Measurements from ENCODE around the gene ACAD10. TPM values are rescaled to one million over a fixed set of nuclear protein-coding genes. Genes with fewer than 3 reads are reported as not detected.

Gene ACAD10
- total and polyA plus RNA-seq, 2 of the 13 experiments (the other 11 are each of a cell fraction or from before 2014, with no cell fraction given) = 15.2 to 16.3 TPM

GRCh38 chr12:111756196-111756595 is 70.3 kb downstream of the ACAD10 start:
- in situ Hi-C loops (cut with HindIII; ENCODE audit: extremely low pct_ligation_motif_present, low pct_unique_long_range_greater_than_20kb) = loop anchor here (5.0 to 10.0 kb wide), 2 partner anchors 36 to 59 kb away; no protein-coding TSS in a partner anchor
- Histone ChIP-seq H3K9ac (ENCODE audit: insufficient read depth, low read depth, low read length) (no peak overlapping the region), H3K4me2 (ENCODE audit: low read depth, low read length) (no peak overlapping the region), H2AFZ (ENCODE audit: low read length) (no peak overlapping the region), H3K27ac (ENCODE audit: extremely low read length, insufficient read depth, low read length) (no peak overlapping the region), H3K79me2 (ENCODE audit: insufficient read depth, low read length) (no peaks in the 10 kb centered on the region), H3K4me3 (replicated peaks in 1 of 3; ENCODE audit: insufficient read depth in 1 of 3, low read depth in 2 of 3, low read length in 3 of 3) (no peak overlapping the region), H3K27me3 (ENCODE audit: control insufficient read depth in 1 of 2, insufficient read depth in 2 of 2, low read length in 2 of 2) (no peaks in the 10 kb centered on the region), H3K36me3 (replicated peaks in 1 of 2; ENCODE audit: control insufficient read depth in 1 of 2, insufficient read depth in 2 of 2, low read length in 2 of 2) (no peaks in the 10 kb centered on the region), H3K9me3 (ENCODE audit: low read length) (no peaks in the 10 kb centered on the region), H3K4me1 (ENCODE audit: insufficient read depth, low read length) (peaks cover 9% of the 10 kb centered on the region), H4K20me1 (ENCODE audit: insufficient read depth, low read length) (no peaks in the 10 kb centered on the region)
- intact Hi-C loops (cut with micrococcal nuclease; ENCODE audit: unreplicated experiment) = no loop called here
- POLR2A ChIA-PET = no interaction called here
- DNase-seq (ENCODE audit: low spot score) (no peak), ATAC-seq (no peak), FAIRE-seq (no peak)
- CTCF ChIA-PET (ENCODE audit: low intra/inter-chr PET ratio, low total read pairs) = interaction anchor here (4.2 kb wide), 1 partner anchor 32 kb away, joined by 43 read pairs; no protein-coding TSS in a partner anchor
- TF ChIP-seq HDAC2 (CRISPR knock-in tag; IDR thresholded peaks at IDR 0.05) = no peak
- no peak for TF ChIP-seq NR2C2 (CRISPR knock-in tag; IDR thresholded peaks at IDR 0.05; ENCODE audit: borderline replicate concordance)
- TF ChIP-seq ZBTB7B (CRISPR knock-in tag; IDR thresholded peaks at IDR 0.05) = no peak
- peak; percentile 1 for TF ChIP-seq AGO2 (optimal IDR thresholded peaks at IDR 0.05; ENCODE audit: low read depth, low read length)
- WGBS (ENCODE audit: low lambda C conversion rate) = 100% methylated on average over 2 of the region's 15 CpGs
- no TSS peak for BruUV-seq (replicated peaks)

GRCh38 chr12:111756681-111757080 is 70.8 kb downstream of the ACAD10 start:
- DNase-seq (ENCODE audit: low spot score) = no peak
- in situ Hi-C loops (cut with HindIII; ENCODE audit: extremely low pct_ligation_motif_present, low pct_unique_long_range_greater_than_20kb) = loop anchor here (5.0 to 10.0 kb wide), 2 partner anchors 36 to 58 kb away; no protein-coding TSS in a partner anchor
- Histone ChIP-seq H3K4me1 (ENCODE audit: insufficient read depth, low read length) (peaks cover 9% of the 10 kb centered on the region), H4K20me1 (ENCODE audit: insufficient read depth, low read length) (no peaks in the 10 kb centered on the region), H3K27ac (ENCODE audit: extremely low read length, insufficient read depth, low read length) (no peak overlapping the region), H3K9ac (ENCODE audit: insufficient read depth, low read depth, low read length) (no peak overlapping the region), H3K4me2 (ENCODE audit: low read depth, low read length) (no peak overlapping the region), H3K4me3 (replicated peaks in 1 of 3; ENCODE audit: insufficient read depth in 1 of 3, low read depth in 2 of 3, low read length in 3 of 3) (no peak overlapping the region), H3K27me3 (ENCODE audit: control insufficient read depth in 1 of 2, insufficient read depth in 2 of 2, low read length in 2 of 2) (no peaks in the 10 kb centered on the region), H3K36me3 (replicated peaks in 1 of 2; ENCODE audit: control insufficient read depth in 1 of 2, insufficient read depth in 2 of 2, low read length in 2 of 2) (no peaks in the 10 kb centered on the region), H3K79me2 (ENCODE audit: insufficient read depth, low read length) (no peaks in the 10 kb centered on the region), H2AFZ (ENCODE audit: low read length) (no peak overlapping the region), H3K9me3 (ENCODE audit: low read length) (no peaks in the 10 kb centered on the region)
- ChIA-PET POLR2A (no interaction called here), CTCF (ENCODE audit: low intra/inter-chr PET ratio, low total read pairs) (interaction anchor here (4.2 kb wide), 1 partner anchor 31 kb away, joined by 43 read pairs; no protein-coding TSS in a partner anchor)
- BruUV-seq (replicated peaks) = no TSS peak
- intact Hi-C loops (cut with micrococcal nuclease; ENCODE audit: unreplicated experiment) = no loop called here
- WGBS (ENCODE audit: low lambda C conversion rate) = 89% methylated on average over 6 of the region's 7 CpGs
- FAIRE-seq = no peak
- ATAC-seq = no peak
- TF ChIP-seq ZNF709 (CRISPR knock-in tag; IDR thresholded peaks at IDR 0.05) (no peak), ZNF839 (CRISPR knock-in tag; IDR thresholded peaks at IDR 0.05; ENCODE audit: borderline replicate concordance) (no peak), HNRNPK (IDR thresholded peaks at IDR 0.05; ENCODE audit: low read depth, low read length, poor library complexity, severe bottlenecking) (no peak), USF2 (IDR thresholded peaks at IDR 0.05; ENCODE audit: low read depth, low read length) (no peak), USF2 (CRISPR knock-in tag; IDR thresholded peaks at IDR 0.05; ENCODE audit: borderline replicate concordance) (no peak), SALL1 (CRISPR knock-in tag; IDR thresholded peaks at IDR 0.05) (no peak), SRSF1 (optimal IDR thresholded peaks at IDR 0.05; ENCODE audit: low read depth, low read length) (no peak), MTA1 (CRISPR knock-in tag; IDR thresholded peaks at IDR 0.05; ENCODE audit: borderline replicate concordance) (no peak), ZFP91 (CRISPR knock-in tag; IDR thresholded peaks at IDR 0.05; ENCODE audit: borderline replicate concordance) (no peak), ESRRA (CRISPR knock-in tag; IDR thresholded peaks at IDR 0.05; ENCODE audit: low read depth) (no peak), ETV6 (CRISPR knock-in tag; conservative IDR thresholded peaks at IDR 0.05) (no peak), CREM (IDR thresholded peaks at IDR 0.05) (no peak), CREM (CRISPR knock-in tag; IDR thresholded peaks at IDR 0.05) (no peak)

All from HepG2 (cell line).